Left forelimb (tissue), 1 donor: Measurements from ENCODE around the gene UGCG.
"Not testable (repeated sequence)": the region's sequence is repeated elsewhere in the genome, so short reads cannot be mapped to it uniquely, and the experiment has no call there.

Experiments used
- DNase-seq: peaks from one replicate; pipeline ENCODE4 v3.0.0-alpha.2; 2018; ENCODE audit warnings: low spot score

UGCG gene

DNA sequence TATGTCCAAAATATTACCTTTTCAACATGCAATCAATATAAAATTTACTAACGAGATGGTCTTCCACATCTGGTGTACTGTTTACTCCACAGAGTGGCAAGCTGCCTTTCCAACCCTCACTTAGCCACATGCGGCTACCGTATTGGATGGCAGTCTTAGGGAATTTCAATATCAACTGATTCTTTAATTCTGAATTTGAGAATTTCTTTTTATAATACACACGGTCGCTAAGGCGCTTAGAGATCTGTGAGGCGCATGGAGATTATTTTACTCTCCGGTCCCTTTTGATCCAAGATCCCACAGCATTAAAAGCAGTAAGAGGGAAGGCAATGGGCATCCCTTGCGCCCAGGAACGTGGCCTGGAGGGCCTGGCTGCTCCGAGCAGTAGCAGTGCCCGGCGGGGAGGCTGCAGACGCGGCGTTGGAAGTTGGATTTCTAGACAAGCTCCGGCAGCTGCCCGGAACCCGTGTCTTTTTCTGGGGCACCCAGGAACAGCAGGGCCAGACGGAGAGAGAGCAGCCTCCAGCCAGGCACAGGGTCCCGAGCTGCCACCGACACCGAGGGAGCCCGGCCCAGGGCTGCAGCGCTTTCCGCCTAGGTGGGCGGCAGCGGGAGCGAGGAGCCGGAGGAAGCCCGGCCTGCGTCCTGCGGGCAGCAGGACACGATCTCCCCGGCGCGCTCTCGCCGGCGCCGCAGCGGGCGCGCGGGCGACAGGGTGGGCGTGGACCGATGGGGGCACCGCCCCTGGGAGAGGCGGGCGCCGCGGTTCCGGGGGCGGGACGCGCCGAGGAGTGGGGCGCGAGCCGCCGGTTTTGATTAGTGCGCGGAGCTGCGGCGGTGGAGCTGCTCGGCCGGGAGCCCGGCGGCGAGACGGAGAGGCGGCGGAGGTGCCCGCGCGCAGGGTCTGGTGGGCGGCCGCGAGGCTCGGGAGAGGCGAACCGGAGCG, at the start of gene UGCG:
UGCG (plus strand) TSS at position 819 of the 946 bp plus-strand sequence. CDS start 402 bp downstream, outside the sequence.
- DNase-seq = peak; percentile 96

DNA sequence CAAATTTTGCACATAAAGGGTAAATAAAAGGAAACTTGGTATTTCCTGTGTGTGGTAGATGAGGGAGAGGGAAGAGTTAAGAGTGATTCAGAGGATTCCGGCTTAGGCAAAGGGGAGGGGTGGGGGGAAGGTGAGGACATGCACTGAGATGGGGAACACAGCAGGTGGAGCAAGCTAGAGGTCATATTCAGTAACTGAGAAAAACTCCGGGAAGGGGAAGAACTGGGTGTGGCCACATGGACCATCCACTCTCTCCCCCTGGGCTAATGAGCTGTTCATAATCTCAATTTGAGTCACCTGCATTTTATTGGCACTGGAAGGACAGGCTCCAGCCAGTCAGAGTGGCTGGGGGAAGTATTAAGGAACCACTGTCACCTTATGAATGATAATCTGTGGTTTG, 45.1 kb upstream of the UGCG start:
- no peak for DNase-seq

DNA sequence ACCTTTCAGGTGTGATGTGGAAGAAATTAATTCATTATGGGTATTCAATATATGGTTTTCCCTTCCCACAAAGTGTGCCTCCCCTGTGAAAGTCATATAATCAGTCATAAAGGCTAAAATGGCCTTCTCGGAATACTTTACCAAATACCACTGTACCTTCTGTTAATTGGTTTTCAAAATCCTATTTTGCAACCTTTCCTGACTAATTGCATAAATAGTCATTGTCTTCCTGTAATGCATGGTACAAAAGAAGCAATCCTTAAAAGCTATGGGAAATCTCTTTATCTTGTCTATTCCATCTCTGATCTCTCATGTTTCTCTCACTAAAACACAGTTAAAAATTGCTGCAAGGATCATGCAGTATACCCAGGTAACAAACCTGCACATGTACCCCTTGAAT, 44.3 kb upstream of the UGCG start:
- DNase-seq = no peak

DNA sequence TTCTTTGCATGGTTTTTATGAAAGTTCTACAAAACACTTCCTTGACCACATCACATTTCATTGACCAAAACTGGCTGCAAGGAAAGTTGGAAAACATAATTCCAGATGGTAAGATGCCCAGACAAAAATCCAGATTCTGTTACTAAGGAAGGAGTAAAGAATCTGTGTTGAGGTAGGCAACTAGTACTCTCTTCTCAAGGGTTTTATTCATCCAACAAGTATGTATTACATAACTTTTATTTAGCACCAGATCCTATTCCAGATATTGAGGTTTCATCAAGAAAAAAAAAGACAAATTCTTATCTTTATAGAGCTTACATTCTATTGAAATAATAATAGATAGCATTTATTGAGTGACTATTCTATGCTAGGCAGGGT, 43.2 kb upstream of the UGCG start:
- no peak for DNase-seq

DNA sequence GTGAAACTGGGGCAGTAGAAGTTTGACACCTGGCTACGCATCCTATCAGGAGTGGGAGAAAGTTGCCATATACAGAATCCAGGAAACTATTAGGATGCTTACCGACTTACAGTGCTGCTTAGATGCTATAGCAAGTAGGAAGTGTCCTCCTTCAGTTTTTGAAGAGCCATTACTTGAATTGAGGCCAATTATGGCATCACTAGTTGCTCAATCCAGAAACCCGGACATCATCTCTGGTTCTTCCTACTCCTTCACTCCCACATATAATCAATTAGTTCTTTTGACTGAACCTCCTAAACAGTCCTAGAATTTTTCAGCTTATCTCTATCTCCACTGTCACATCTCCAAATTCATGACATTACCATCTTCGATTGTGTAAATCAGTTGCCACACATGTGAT, 41.8 kb upstream of the UGCG start:
- DNase-seq = no peak

DNA sequence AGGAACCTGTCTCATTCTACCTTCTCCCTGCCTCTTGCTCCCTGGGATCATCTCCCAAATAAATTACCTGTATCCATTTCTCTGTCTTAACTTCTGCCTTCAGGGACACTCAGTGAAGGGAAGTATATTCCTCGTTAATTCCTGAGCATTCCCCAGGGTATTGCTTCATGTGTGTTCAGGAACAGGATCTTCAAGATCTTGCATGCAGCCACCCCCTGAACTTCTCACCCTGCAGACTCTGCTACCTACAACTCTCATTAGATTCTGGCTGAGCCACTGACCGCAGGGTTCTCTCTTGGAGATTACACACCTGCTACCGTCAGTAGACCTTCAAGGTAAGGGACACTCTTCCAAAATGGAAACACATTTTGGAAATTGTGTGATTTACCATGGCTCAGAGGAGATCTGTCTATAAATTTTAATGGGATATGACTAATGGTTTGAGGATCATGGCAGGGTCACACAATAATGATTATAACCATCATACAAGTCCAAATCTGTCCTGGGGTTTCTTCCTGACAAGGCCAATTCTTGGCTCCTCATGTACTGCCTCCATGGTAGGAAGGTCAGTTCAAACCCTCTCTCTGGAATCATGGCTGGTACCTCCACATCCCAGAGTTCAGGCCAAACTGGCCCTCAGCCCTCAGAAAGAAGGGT, 38.9 kb upstream of the UGCG start:
- no peak for DNase-seq

DNA sequence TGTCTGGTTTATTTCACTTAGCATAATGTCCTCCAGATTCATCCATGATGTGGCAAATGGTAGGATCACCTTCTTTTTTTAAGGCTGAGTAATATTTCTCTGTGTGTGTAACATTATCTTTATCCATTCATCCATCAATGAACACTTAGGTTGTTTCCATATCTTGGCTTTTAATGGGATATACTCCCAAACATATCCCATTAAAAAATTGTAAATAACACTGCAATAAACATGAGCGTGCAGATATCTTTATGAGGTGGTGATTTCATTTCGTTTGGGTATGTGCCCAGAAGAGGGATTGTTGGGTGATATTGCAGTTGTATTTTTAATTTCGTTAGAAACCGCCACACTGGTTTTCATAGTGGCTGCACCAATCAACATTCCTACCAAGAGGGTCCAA, 36.2 kb upstream of the UGCG start:
- no peak for DNase-seq

DNA sequence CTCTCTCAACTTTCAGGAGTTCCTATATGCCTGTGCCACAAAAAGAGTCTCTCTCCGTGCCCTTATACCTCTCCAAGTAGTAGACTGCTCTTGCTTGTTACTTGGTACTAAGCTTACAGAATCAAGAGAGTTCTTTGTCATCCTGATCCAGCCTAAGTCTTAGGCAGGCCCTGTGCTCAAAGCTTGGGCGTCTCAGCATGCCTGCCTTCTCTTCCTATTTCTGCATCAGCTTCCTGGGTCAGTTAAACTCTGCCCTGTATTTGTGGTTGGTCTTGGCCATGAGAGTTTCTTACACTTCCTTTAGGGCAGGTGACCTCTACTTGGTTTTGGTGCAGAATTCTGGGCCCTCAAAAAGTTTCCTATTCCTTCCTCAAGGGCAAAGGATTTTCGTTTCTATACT, 33.0 kb upstream of the UGCG start:
- DNase-seq = no peak

DNA sequence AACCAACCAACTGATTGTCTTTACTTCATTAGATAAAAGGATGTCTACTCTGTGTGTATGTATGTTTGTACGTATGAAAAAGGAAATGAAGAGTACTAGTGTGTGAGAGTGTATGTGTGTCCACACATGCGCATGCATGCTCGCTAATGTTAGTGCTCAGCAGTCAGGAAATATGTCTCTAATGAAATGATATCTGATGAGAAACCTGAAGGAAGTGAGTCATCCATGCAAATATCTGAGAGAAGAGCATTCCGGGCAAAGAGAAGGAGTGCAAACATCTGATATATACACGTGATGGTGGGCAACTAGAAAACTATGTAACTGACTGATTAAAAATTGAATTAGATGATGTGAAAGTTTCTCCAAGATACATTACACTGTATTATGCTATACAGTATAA, 29.6 kb upstream of the UGCG start:
- DNase-seq = no peak

DNA sequence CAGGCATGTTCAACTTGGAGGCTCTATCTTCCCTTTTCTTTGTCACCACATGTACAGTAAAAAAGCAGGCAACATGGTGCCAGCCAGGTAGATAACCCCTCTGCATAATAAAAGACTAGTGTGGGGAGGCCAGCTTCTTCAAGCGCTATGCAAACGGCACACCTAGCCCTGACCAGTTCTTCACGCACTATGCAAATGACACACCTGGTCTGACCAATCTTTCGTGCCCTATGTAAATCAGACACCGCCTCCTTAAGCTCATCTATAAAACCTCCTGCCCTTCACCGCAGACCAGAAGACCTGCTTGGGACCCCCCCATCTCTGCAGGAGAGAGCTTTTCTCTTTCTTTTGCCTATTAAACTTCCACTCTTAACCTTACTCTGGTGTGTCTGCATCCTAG, 28.1 kb upstream of the UGCG start:
- DNase-seq = no peak

DNA sequence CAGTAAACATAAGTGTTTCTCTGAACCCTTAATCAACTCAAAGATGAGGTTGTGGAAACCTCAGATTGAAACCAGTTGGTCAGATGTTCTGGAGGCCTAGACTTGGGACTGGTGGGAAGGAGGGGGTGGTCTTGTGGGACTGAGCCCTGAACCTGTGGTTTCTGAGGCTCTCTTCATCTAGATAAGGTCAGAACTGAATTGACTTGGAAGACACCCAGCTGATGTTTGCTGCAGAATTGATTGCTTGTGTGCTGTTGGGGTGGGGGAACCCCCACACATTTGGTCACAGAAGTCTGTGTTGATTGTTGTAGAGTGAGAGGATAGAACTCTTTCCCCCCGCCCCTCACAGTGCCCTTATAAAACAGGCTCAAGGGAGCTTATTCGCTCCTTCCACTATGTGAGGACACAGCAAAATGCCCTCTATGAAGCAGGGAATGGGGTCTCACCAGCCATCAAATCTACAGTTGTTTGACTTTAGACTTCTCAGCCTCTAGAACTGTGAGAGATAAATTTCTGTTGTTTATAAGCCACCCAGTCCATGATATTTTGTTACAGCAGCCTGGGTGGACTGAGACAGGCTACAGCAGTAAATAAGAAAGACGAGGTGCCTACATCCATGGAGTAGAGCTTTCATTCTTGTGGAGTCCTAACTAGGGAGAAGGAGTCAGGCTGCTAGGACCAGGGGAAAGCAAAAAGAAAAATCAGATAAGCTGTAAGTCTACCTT, 25.7 kb upstream of the UGCG start:
- no peak for DNase-seq

DNA sequence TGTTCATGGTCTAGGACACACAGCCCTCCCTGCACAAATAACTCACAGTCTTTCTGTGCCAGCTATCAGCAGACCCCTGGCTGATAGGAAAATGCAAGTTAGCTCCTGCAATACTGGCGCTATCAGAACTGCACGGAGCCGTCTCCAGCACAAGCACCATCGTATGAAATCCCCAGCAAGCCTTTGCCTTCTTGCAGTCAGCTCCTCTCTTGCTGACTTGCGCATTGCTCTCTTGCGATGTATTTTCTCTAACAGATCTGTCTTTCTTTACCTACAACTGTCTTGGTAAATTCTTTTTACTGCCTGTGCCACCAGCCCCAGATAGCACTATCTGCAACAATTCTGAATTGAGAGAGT, 25.1 kb upstream of the UGCG start:
- DNase-seq = no peak

DNA sequence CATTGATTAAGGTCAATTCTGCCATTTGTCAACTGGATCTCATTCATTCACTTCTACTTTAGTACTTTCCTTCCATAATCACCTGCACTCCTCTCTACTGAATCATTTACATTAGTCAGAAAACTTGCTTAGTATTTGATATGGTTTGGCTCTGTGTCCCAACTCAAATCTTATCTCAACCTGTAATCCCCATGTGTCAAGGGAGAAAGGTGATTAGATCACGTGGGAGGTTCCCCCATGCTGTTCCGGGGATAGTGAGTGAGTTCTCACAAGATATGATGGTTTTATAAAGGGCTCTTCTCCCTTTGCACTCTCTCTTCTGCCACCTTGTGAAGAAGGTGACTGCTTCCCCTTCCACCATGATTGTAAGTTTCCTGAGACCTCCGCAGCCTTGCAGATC, 23.7 kb upstream of the UGCG start:
- no peak for DNase-seq

DNA sequence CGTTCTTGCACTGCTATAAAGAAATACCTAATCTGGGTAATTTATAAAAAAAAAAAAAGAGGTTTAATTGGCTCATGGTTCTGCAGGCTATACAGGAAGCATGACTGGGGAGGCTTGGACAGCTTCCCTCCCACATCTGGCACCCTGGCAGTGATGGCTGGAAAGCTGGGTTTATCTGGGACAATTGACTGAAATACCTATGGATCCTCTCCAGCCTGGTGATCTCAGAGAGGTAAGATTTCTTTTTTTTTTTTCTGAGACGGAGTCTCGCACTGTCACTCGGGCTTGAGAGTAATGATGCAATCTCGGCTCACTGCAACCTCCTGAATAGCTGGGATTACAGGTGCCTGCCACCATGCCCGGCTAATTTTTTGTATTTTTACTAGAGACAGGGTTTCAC, 22.7 kb upstream of the UGCG start:
- DNase-seq = no peak

DNA sequence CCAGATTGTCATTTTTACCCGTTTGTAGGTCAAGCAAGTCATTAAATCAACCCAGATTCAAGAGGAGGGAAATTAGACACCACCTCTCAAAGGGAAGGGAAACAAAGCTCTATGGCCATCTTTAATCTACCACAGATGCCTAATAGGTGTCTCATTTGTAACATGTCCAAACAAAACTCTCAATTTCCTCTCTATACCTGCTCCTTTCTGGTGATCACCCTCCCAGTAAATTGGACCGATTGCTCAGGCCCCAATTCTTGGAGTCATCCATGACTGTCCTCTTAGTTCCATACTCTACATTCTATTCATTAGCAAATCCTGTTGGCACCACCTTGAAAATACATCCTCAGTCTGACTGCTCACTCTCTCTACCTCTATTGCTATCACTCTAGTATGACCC, 22.1 kb upstream of the UGCG start:
- DNase-seq = no peak

DNA sequence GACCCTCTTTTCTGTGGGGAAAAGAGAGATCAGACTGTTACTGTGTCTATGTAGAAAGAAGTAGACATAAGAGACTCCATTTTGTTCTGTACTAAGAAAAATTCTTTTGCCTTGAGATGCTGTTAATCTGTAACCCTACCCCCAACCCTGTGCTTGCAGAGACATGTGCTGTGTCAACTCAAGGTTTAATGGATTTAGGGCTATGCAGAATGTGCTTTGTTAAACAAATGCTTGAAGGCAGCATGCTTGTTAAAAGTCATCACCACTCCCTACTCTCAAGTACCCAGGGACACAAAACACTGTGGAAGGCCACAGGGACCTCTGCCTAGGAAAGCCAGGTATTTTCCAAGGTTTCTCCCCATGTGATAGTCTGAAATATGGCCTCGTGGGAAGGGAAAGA, 21.3 kb upstream of the UGCG start:
- not testable (repeated sequence) for DNase-seq

DNA sequence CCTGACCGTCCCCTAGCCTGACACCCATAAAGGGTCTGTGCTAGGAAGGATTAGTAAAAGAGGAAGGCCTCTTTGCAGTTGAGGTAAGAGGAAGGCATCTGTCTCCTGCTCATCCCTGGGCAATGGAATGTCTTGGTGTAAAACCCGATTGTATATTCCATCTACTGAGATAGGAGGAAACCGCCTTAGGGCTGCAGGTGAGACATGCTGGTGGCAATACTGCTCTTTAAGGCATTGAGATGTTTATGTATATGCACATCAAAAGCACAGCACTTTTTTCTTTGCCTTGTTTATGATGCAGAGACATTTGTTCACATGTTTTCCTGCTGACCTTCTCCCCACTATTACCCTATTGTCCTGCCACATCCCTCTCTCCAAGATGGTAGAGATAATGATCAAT, 20.9 kb upstream of the UGCG start:
- not testable (repeated sequence) for DNase-seq

DNA sequence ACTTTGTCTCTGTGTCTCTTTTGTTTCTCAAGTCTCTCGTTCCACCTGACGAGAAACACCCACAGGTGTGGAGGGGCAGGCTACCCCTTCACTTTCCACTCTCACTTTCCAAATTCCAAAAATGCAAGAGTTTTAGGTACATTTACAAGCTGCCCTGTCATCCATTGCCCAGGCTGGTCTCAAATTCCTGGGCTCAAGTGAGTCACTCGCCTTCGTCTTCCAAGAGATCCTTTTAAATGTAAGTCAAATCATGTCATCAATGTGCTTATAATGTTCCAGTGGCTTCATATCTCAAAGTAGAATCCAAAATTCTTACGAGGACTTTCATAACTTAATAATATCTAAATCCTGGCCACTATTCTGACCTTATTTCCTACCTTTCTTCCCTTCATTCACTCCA, 20.4 kb upstream of the UGCG start:
- DNase-seq = no peak

DNA sequence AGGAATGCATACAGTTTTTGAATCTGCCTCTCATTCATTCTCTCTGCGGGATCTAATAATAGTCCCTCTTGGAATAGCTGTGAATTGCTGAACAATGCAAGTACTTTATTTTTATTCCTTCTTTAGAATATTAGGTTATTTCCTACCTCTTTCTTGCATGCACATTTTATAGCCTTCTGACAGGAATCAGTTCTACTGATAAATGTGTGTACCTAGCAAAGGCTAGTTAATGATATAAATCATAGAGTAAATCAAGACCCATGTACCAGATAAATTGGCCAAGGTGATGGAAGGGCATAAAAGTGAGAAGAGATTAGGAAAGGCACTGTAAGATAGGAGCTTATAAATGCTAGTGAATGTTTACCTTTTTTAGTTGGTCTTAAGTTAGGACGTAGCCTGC, 19.2 kb upstream of the UGCG start:
- no peak for DNase-seq

DNA sequence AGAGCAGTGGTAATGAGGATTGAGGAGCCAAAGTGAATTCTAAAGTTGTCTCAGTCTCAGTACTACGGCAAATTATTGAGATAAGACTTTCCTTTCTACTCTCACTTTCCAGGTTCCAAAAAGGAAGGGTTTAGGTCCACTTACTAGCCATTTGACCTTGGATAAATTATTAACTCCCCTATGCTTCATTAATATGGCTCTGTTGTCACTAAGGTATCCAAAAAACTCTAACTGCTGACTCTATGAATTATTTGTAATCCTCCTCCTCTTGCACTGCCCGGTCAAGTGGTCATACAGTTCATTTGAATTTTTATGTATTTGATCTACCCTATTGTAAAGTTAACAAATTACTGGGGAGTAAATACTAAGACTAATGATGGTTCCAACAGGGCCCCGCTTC, 17.7 kb upstream of the UGCG start:
- no peak for DNase-seq

DNA sequence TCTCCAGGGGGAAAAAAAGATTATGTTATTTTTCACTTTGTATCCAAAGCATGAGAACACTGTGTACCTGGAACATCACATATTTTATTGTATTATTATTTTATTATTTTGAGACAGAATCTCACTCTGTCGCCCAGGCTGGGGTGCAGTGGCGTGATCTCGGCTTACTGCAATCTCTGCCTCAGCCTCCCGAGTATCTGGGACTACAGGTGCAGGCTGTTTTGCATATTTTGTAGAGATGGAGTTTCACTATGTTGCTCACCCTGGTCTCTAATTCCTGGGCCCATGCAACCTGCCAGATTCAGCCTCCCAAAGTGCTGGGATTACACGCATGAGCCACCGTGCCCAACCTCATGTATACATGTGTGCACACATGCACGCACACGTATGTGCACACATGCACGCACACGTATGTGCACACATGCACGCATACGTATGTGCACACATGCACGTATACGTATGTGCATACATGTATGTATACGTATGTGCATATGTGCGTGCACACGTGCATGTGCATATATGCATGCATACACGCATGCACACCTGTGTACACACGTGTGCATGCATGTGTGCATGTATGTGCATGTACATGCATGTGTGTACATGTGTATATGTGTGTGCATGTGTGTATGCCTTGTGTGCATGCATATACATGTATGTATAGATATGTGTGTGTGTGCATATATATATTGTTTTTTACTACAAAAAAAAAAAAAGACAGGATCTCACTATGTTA, 9.5 kb upstream of the UGCG start:
- no peak for DNase-seq

DNA sequence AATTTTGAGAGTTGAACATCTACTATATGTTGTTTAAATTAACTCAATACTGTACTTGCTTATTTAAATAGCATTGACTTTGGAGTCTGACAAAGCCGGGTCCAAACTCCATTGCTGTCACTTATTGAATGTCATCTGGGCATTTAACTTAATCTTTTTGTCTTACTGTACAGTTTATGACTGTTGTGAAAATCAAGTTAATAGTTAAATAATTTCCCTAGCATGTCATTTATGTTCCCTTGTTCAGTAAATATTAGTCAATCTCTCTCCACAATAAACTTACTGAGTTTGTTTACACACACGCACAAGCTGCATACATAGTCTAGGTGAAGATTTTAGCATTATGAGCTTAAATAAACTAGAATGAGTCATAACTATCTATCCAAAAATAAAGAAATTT, 6.3 kb upstream of the UGCG start:
- DNase-seq = no peak
